GM11168 (cell line): ENCODE measurements around the gene FAM181B.
"Not testable (repeated sequence)": the region's sequence is repeated elsewhere in the genome, so short reads cannot be mapped to it uniquely, and the experiment has no call there.

Experiments
- in situ Hi-C: fragments of 300-500 bp; cut with MboI; formaldehyde crosslinking; loops from one replicate; pipeline ENCODE4 v1.12.0; 2022; ENCODE audit warnings: low sequenced_read_pairs; ENCODE audit not compliant: unreplicated experiment

FAM181B gene

GRCh38 chr11:82692981-82693380, 40.7 kb downstream of the FAM181B start:
- in situ Hi-C loops, result no loop called here

- in situ Hi-C loops, result not testable (repeated sequence)
Observed at GRCh38 chr11:82689347-82689746, 44.3 kb downstream of the FAM181B start.

GRCh38 chr11:82686211-82686610, 47.5 kb downstream of the FAM181B start:
- in situ Hi-C loops, result no loop called here

GRCh38 chr11:82683029-82683428, 50.6 kb downstream of the FAM181B start:
- in situ Hi-C loops, result no loop called here

- in situ Hi-C loops, result no loop called here
Observed at GRCh38 chr11:82682003-82682751, 51.5 kb downstream of the FAM181B start.

- in situ Hi-C loops, result no loop called here
Observed at GRCh38 chr11:82680252-82680651, 53.4 kb downstream of the FAM181B start.
